Brain microvascular endothelial cell (primary cell): Measurements from ENCODE around the gene PAIP2B.

Experiments used
- DNase-seq: peaks from one replicate; pipeline ENCODE4 v3.0.0-alpha.2; 2020
- H3K27ac ChIP-seq: fragments of 250-450 bp; sonication (Bioruptor Pico); 2 replicates; pipeline ENCODE4 v1.5.1; 2020; ENCODE audit warnings: mild to moderate bottlenecking, moderate library complexity
- H3K27me3 ChIP-seq: fragments of 250-450 bp; sonication (Bioruptor Pico); replicated peaks from 2 replicates; pipeline ENCODE4 v1.5.1; 2020; ENCODE audit warnings: mild to moderate bottlenecking
- H3K36me3 ChIP-seq: fragments of 250-450 bp; sonication (Bioruptor Pico); replicated peaks from 2 replicates; pipeline ENCODE4 v1.5.1; 2020; ENCODE audit warnings: mild to moderate bottlenecking
- H3K4me3 ChIP-seq: 2 replicates; pipeline ENCODE4 v1.5.1; 2011; ENCODE audit warnings: low read depth, mild to moderate bottlenecking, control low read depth, low read length, moderate library complexity
- in situ Hi-C: cut with HindIII; loops from 2 replicates; pipeline ENCODE4 v1.10.0; 2017; ENCODE audit warnings: low sequenced_read_pairs, low pct_ligation_motif_present
- TF ChIP-seq, protein P1 (sequence below): IDR thresholded peaks from 2 replicates; pipeline ENCODE4 v1.5.1; 2011; ENCODE audit warnings: low read depth, mild to moderate bottlenecking, moderate library complexity, low read length, control low read depth, inconsistent platforms; ENCODE audit errors: missing control alignments

The PAIP2B gene

DNA sequence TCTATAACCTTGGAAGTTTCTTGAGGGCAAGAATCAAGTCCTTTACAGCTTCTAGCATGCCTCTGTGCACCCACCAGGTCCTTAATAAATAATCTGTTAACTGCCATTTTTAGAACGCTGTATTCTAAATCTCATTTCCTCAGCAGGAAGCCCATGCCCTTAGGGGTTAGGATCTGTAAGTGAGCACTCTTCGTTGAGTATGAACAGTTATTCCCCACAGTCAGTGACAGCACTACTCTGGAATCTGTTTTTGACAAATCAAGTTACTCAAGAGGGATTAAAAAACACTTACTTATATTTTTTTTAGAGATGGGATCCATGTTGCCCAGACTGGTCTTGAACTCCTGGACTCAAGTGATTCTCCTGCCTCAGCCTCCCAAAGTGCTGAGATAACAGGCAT is 14.6 kb downstream of the PAIP2B start:
- no peaks in the 10 kb centered on the region for H3K36me3 ChIP-seq
- no peak for DNase-seq
- H3K27ac ChIP-seq, result no peak overlapping the region
- TF ChIP-seq, protein P1, sequence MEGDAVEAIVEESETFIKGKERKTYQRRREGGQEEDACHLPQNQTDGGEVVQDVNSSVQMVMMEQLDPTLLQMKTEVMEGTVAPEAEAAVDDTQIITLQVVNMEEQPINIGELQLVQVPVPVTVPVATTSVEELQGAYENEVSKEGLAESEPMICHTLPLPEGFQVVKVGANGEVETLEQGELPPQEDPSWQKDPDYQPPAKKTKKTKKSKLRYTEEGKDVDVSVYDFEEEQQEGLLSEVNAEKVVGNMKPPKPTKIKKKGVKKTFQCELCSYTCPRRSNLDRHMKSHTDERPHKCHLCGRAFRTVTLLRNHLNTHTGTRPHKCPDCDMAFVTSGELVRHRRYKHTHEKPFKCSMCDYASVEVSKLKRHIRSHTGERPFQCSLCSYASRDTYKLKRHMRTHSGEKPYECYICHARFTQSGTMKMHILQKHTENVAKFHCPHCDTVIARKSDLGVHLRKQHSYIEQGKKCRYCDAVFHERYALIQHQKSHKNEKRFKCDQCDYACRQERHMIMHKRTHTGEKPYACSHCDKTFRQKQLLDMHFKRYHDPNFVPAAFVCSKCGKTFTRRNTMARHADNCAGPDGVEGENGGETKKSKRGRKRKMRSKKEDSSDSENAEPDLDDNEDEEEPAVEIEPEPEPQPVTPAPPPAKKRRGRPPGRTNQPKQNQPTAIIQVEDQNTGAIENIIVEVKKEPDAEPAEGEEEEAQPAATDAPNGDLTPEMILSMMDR, result no peak
- in situ Hi-C loops, result no loop called here
- H3K27me3 ChIP-seq, result peaks cover 2% of the 10 kb centered on the region
- H3K4me3 ChIP-seq, result no peak overlapping the region

DNA sequence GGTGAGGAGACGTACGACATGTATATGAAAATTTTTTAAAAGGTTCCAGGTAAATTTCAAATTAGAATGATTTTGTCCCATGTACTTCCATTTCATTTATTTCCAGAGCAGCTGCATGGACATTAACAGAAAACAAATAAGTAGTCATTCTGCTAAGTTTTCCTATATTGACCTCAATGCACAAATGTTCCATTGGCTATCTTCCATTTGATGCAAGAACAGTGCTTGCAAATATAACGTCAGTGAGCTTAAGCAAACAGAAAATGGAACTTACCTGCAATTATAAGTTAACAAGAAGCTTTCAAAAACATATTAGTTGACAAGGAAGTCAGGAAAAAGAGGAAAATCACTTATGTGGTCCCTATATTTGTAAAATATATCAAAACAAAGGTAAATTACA is 16.6 kb downstream of the PAIP2B start:
- H3K27ac ChIP-seq, result no peak overlapping the region
- DNase-seq, result no peak
- TF ChIP-seq, protein P1, result no peak
- no peak overlapping the region for H3K4me3 ChIP-seq
- H3K36me3 ChIP-seq, result no peaks in the 10 kb centered on the region
- in situ Hi-C loops, result no loop called here
- H3K27me3 ChIP-seq, result peaks cover 6% of the 10 kb centered on the region

DNA sequence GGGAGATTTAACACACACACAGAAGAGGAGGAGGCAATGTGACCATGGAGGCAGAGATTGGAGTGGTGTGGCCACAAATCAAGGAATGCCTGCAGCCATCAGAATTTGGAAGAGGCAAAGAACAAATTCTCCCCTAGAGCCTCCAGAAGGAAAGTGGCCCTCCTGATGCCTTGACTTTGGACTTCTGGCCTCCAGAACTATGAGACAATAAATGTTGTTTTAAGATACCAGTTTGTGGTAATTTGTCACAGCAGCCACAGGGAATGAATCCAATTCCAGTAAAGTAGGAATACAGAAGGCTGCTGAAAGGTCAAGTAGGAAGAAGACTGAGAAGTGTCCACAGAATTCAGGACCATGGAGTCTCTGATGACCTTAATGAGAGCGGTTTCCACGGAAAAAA is 18.1 kb downstream of the PAIP2B start:
- no peaks in the 10 kb centered on the region for H3K36me3 ChIP-seq
- H3K4me3 ChIP-seq, result no peak overlapping the region
- H3K27me3 ChIP-seq, result peaks cover 10% of the 10 kb centered on the region
- TF ChIP-seq, protein P1, result no peak
- DNase-seq, result no peak
- no peak overlapping the region for H3K27ac ChIP-seq
- in situ Hi-C loops, result no loop called here

DNA sequence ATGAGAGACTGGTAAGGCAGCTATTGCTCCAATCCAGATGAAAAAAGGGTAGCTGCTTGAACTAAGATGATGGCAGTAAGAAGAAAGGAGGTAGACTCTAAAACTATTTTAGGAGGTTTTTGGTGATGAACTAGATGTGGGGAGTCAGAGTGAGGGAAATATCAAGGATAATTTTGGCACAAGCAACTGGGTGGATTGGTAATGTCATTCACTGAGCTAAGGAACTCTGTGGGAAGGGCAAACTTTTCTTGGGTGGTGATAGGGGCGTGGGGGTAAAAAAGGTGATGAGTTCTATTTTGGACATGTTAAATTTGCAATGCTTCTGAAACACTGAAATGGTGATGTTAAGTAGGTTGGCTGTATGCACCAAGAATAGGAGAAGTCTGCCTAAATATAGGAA is 19.3 kb downstream of the PAIP2B start:
- Histone ChIP-seq H3K4me3 (no peak overlapping the region), H3K27me3 (peaks cover 10% of the 10 kb centered on the region), H3K36me3 (no peaks in the 10 kb centered on the region), H3K27ac (no peak overlapping the region)
- DNase-seq, result no peak
- TF ChIP-seq, protein P1, result no peak
- in situ Hi-C loops, result no loop called here

DNA sequence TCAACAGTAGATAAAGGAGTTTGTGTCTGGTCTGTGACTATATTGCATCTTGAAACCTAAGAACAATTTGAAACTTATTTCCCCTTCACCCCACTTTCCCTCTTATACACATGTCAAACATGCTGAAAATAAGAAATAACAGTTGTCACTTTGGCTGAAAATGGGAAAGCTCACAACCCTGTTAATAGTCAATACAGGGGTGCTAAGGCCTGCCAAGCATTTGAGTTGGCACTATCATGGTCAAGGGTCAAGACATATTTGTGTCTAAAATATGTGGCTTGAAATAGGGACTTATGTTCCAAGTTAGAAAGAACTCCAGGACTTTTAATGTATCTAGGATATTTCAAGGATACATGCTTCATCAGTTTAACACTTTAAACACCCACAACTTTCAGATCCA is 20.6 kb downstream of the PAIP2B start:
- no peak for DNase-seq
- H3K27ac ChIP-seq, result no peak overlapping the region
- H3K27me3 ChIP-seq, result peaks cover 10% of the 10 kb centered on the region
- no peak overlapping the region for H3K4me3 ChIP-seq
- in situ Hi-C loops, result no loop called here
- no peaks in the 10 kb centered on the region for H3K36me3 ChIP-seq
- TF ChIP-seq, protein P1, result no peak

DNA sequence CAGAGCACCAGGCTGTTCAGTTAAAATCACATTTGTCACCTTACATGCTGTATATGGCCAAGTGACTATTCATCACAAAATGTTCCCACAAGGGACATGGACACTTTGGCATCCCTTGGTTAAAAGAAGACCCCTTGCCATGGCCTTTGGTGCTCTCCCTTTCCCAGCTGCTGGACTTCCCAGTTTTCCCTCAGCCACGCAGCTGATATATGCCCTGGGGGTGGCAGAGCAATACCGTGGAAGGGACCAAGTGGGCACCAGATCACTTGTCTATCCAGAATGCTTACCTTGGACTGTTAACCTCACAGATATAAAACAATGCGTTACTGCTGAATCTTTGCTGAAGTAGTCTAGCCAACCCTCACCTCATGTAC is 35.3 kb downstream of the PAIP2B start:
- Histone ChIP-seq H3K27ac (no peak overlapping the region), H3K36me3 (no peaks in the 10 kb centered on the region), H3K4me3 (no peak overlapping the region), H3K27me3 (no peaks in the 10 kb centered on the region)
- TF ChIP-seq, protein P1, result no peak
- in situ Hi-C loops, result no loop called here
- DNase-seq, result no peak
